NB4 (cell line): Measurements from ENCODE around the gene PLEKHA8.

Source experiments
- TF ChIP-seq, protein P1 (sequence below): IDR thresholded peaks from one replicate; pipeline ENCODE4 v1.5.1; 2012; ENCODE audit warnings: low read depth, low read length
- TF ChIP-seq, protein P2 (sequence below): IDR thresholded peaks from 2 replicates; pipeline ENCODE4 v1.6.1; 2011; ENCODE audit warnings: low read depth, low read length

DNA sequence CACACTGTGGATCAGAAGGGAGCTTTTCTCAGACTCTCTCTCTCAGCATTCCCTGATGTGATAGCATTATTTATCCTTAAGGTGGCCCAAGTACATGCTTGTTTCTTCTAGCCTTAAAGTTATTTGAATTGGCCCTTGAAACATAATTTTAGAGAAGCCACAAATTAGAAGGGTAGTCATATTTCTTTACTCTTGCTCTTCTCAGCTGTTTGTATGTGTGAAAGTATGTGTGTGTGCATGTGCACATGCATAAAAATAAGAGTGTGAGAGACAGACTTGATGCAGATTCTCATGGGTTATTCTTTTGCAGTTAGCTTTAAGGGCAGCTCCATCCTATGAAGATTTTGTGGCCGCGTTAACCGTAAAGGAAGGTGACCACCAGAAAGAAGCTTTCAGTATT is 50.1 kb downstream of the PLEKHA8 start:
- TF ChIP-seq, protein P1, sequence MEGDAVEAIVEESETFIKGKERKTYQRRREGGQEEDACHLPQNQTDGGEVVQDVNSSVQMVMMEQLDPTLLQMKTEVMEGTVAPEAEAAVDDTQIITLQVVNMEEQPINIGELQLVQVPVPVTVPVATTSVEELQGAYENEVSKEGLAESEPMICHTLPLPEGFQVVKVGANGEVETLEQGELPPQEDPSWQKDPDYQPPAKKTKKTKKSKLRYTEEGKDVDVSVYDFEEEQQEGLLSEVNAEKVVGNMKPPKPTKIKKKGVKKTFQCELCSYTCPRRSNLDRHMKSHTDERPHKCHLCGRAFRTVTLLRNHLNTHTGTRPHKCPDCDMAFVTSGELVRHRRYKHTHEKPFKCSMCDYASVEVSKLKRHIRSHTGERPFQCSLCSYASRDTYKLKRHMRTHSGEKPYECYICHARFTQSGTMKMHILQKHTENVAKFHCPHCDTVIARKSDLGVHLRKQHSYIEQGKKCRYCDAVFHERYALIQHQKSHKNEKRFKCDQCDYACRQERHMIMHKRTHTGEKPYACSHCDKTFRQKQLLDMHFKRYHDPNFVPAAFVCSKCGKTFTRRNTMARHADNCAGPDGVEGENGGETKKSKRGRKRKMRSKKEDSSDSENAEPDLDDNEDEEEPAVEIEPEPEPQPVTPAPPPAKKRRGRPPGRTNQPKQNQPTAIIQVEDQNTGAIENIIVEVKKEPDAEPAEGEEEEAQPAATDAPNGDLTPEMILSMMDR, result no peak
- TF ChIP-seq, protein P2, sequence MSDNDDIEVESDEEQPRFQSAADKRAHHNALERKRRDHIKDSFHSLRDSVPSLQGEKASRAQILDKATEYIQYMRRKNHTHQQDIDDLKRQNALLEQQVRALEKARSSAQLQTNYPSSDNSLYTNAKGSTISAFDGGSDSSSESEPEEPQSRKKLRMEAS, result no peak
